ENCODE measurements around the gene LY6G6D.

- TF ChIP-seq CTCF (conservative IDR thresholded peaks at IDR 0.05; ENCODE audit: low read depth, low read length) (no peak), EZH2 (IDR thresholded peaks at IDR 0.05; ENCODE audit: low read length, unreplicated experiment) (no peak), EZH2phosphoT487 (IDR thresholded peaks at IDR 0.05; ENCODE audit: borderline replicate concordance, low read length) (no peak)
These were observed 47.9 kb downstream of the LY6G6D start for GRCh38 chr6:31762878-31763618.

Data from PC-3 (cell line).